Transverse colon (tissue), 4 donors: ENCODE results near the gene MCC.

Experiments used
- CTCF ChIP-seq, 5 experiments: fragments of 200-600 bp in 3 of 5; fragments of 450-650 bp in 2 of 5; sonication (generic) in 3 of 5; IDR thresholded peaks; 1 replicate in 2 of 5; 2 replicates in 3 of 5; pipeline ENCODE4 v1.5.1; 2016 to 2017; ENCODE audit warnings: antibody characterized with exemption in 5 of 5, inconsistent platforms in 3 of 5, mild to moderate bottlenecking in 2 of 5, moderate library complexity in 1 of 5
- POLR2A ChIP-seq: fragments of 450-650 bp; IDR thresholded peaks from one replicate; pipeline ENCODE4 v1.6.1; 2016; ENCODE audit warnings: antibody characterized with exemption, mild to moderate bottlenecking, moderate library complexity
- POLR2AphosphoS5 ChIP-seq, 3 donors: sonication (generic); formaldehyde crosslinking; IDR thresholded peaks; one replicate each; pipeline ENCODE4 v1.6.1; 2016; ENCODE audit warnings: antibody characterized with exemption in 3 of 3

DNA sequence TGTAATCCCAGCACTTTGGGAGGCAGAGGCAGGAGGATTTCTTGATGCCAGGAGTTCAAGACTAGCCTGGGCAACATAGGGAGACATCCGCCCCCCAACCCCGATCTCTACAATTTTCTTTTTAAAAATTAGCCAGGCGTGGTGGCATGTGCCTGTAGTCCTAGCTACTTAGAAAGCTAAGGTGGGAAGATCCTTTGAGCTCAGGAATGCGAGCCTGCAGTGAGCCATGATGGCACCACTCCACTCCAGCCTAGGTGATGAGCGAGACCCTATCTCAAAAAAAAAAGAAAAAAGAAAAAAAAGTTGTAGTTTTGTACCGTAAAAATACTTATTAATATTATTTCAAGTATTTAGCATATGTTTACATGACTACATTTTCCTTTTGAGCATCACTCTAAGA is 82.7 kb downstream of the MCC start:
- TF ChIP-seq POLR2AphosphoS5 (IDR thresholded peaks at IDR 0.05) = no peak
- no peak for TF ChIP-seq CTCF (IDR thresholded peaks at IDR 0.05)
- no peak for TF ChIP-seq POLR2A
